HL-60 (cell line): ENCODE results near the gene DTWD2.

Source experiments
- POLR2AphosphoS5 ChIP-seq: IDR thresholded peaks from 2 replicates; pipeline ENCODE4 v1.6.1; 2012; ENCODE audit warnings: low read depth
- TF ChIP-seq, protein P1 (sequence below): IDR thresholded peaks from one replicate; pipeline ENCODE4 v1.5.1; 2011; ENCODE audit warnings: low read length, control low read depth, inconsistent platforms; ENCODE audit not compliant: insufficient read depth
- TF ChIP-seq, protein P2 (sequence below): IDR thresholded peaks from 2 replicates; pipeline ENCODE4 v1.6.1; 2012; ENCODE audit warnings: low read depth; ENCODE audit not compliant: insufficient replicate concordance

DNA sequence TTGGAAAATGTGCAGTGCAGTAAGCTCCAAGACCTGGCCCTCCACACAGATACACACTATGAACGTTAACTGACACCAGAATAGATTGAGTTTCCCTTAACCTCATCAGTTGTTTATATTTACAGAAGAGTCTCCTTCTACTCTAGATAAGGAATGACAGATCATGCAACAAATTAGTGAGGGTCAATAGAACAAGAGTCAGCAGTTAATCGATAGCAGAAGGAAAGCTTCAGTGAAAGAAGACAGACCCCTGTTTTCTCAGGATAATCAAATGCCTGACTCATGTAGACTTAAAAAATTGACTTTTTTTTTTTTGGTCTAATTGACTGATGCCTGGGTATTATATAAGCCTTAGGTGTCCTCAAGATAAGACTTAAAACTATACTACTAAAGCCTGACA is 179.9 kb downstream of the DTWD2 start:
- TF ChIP-seq, protein P1, sequence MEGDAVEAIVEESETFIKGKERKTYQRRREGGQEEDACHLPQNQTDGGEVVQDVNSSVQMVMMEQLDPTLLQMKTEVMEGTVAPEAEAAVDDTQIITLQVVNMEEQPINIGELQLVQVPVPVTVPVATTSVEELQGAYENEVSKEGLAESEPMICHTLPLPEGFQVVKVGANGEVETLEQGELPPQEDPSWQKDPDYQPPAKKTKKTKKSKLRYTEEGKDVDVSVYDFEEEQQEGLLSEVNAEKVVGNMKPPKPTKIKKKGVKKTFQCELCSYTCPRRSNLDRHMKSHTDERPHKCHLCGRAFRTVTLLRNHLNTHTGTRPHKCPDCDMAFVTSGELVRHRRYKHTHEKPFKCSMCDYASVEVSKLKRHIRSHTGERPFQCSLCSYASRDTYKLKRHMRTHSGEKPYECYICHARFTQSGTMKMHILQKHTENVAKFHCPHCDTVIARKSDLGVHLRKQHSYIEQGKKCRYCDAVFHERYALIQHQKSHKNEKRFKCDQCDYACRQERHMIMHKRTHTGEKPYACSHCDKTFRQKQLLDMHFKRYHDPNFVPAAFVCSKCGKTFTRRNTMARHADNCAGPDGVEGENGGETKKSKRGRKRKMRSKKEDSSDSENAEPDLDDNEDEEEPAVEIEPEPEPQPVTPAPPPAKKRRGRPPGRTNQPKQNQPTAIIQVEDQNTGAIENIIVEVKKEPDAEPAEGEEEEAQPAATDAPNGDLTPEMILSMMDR, result no peak
- TF ChIP-seq POLR2AphosphoS5, result no peak
- TF ChIP-seq, protein P2, sequence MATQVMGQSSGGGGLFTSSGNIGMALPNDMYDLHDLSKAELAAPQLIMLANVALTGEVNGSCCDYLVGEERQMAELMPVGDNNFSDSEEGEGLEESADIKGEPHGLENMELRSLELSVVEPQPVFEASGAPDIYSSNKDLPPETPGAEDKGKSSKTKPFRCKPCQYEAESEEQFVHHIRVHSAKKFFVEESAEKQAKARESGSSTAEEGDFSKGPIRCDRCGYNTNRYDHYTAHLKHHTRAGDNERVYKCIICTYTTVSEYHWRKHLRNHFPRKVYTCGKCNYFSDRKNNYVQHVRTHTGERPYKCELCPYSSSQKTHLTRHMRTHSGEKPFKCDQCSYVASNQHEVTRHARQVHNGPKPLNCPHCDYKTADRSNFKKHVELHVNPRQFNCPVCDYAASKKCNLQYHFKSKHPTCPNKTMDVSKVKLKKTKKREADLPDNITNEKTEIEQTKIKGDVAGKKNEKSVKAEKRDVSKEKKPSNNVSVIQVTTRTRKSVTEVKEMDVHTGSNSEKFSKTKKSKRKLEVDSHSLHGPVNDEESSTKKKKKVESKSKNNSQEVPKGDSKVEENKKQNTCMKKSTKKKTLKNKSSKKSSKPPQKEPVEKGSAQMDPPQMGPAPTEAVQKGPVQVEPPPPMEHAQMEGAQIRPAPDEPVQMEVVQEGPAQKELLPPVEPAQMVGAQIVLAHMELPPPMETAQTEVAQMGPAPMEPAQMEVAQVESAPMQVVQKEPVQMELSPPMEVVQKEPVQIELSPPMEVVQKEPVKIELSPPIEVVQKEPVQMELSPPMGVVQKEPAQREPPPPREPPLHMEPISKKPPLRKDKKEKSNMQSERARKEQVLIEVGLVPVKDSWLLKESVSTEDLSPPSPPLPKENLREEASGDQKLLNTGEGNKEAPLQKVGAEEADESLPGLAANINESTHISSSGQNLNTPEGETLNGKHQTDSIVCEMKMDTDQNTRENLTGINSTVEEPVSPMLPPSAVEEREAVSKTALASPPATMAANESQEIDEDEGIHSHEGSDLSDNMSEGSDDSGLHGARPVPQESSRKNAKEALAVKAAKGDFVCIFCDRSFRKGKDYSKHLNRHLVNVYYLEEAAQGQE, result no peak
